Fibroblast of skin of scalp (primary cell): ENCODE measurements around the gene CD44.

Source experiments
- DNase-seq: peaks from one replicate; pipeline ENCODE4 v3.0.0-alpha.2; 2013

CD44 gene

DNA sequence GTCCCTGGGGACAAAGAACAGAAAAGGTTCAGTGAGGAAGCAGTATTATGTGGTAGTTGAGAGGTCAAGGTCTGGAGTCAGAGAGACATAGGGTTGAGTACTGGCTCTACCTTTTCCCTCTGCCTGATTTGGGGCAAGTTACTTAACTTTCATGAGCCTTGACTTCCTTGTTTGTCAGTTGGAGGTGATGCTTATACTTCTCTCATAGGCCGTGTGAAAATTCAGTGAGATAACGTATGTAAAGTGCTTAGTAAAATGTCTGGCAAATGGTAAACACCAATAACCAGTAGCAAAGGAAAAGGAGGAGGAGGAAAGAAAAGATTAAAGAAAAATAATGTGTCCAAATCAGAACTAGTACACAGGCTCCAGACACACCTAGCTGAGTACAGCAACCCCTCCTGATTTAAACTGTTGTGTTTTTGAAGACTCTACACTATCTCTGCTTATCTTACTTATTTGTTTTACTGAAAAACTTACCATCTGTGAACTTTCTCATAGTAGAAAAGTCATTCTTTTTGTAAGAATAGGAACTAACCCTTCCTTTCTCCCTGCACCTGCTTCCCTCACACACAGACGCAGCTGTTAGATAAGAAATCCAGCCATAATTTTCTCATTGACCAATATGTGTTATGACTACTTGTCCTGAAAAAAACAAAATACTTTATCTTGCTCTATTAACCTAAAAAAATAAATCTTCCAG is 126.9 kb downstream of the CD44 start:
- DNase-seq: no peak

DNA sequence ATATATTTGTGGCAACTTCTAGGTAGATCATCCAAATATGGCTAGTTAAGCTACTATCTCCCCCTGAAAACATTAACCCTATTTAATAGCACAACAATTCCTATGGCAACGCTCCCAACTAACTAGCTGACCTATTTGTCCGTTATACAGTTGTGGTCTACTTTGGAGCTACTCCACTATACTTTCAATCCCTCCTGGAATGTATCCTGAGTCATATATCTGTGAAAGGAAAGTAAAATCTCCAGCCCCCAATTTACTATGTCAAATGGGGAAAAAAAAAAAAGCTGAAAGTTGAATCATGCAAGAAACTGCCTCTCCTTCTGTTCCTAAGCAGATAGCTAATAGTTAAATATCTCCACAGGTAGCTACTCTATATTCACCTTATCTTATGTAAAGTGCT is 128.5 kb downstream of the CD44 start:
- peak; percentile 89 for DNase-seq

DNA sequence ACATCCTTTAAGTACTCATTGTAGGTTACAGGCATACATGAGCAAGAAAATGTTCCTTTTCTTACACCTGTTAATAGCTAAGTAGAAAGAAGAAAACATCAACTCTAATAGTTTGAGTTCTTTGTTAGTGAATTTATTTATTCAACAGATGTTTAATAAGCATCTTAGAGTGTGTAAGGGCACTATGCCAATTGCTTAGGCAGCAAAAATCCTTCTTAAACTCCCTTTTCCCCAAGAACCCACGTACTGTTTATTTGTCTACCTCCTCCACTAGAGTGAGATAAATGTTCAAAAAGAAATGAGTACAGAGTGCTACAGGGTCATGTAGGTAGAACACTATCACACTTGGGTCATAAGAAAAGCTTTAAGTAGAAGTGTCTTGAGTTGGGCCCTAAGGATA is 131.4 kb downstream of the CD44 start:
- no peak for DNase-seq

DNA sequence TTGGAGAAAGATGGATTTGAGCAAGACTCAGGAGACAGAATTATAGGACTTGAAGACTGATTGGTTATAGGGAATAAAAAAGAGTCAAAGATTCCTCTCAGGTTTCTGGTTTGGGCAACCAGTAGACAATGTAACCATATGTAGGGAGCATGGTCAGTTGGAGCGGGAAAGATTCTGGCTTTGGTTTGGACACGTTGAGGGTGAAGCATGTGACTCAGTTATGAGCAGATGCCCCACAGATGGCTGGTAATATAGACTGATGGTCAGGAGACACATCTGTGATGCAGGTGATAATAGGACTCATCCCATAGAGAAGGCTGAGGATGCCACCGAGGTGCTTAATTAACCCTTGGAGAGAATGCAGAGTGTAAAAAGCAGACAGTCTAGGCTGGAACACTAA is 132.1 kb downstream of the CD44 start:
- DNase-seq: no peak

DNA sequence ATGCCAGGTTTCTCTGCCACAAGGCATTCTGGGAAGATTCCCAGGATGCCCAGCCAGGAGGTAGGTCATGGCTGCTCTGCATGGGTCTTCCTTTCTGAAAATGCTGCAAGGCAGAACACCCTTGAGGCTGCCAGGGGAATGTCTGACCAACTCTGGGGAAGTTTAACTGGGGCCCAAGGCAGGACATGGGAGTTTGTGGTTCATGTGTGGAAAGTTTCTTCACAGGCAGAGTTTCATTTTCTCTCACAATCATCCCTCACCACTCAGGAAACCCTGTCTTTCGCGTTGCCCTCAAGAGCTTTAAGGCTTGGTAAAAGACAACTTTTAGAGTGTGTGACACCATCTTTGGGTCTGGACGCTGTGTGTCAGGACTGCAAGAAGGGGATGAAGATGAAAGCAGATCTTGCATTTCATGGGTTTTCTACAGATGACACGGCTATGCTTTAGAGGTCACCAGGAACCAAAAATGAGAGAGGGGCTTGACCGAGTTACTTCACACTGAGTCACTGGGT is 133.5 kb downstream of the CD44 start:
- DNase-seq: no peak

DNA sequence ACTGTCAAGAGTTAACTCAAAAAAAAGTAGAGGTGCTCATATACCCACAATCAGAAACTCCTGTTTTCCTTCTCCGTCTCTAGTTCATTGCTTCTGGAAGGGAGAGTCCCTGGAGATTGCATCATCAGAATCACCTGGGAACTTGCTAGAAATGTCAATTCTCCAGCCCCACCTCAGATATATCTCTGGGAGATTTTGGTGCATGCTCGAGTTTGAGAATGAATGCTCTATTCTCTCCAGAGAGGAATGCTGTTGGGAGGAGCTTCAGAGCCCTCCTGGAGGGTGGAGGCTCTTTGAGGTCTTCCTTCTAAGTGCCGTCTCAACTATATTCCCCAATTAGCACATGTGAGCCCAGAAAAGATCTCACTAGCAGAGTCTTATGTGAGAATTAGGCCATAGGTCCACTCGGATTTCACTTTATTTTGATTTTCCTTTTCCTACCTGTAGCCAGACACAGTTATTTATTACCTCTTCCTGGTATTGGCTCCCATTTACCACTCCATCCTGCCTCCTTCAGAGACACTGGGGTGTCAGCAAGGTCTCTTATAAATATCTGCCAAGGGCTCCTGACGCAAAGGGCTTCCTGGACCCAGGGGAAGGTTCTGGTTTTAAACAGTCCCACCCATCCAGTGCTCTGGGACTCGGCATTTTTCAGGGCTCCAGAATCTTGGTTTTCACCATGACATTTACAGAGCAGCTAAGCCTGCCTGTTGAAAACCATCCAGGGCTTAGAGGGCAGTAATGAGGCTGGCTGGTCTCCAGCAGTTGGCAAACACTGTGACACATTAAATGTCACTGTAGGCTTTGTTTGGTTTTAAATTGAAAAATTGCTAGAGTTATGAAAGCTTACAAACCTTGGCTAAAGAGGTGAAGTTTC is 136.2 kb downstream of the CD44 start:
- peak; percentile 51 for DNase-seq

DNA sequence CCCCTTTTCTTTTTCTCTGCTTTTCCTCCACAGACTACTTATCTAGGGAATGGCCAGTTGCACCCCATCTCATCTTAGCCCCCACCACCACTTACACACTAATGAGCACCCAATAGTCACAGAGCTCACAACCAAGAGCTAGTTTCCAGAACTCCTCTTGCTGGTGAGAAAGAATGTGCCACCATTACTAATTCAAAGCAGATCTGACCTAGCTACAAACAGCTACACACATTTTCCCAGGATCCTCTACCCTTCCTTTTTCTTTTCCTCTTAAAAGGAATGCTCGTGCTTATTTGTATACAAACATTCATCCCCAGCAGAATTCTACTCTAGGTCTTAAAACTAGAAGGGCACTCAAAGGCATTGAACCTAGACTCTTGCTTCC is 136.8 kb downstream of the CD44 start:
- DNase-seq: peak; percentile 6

DNA sequence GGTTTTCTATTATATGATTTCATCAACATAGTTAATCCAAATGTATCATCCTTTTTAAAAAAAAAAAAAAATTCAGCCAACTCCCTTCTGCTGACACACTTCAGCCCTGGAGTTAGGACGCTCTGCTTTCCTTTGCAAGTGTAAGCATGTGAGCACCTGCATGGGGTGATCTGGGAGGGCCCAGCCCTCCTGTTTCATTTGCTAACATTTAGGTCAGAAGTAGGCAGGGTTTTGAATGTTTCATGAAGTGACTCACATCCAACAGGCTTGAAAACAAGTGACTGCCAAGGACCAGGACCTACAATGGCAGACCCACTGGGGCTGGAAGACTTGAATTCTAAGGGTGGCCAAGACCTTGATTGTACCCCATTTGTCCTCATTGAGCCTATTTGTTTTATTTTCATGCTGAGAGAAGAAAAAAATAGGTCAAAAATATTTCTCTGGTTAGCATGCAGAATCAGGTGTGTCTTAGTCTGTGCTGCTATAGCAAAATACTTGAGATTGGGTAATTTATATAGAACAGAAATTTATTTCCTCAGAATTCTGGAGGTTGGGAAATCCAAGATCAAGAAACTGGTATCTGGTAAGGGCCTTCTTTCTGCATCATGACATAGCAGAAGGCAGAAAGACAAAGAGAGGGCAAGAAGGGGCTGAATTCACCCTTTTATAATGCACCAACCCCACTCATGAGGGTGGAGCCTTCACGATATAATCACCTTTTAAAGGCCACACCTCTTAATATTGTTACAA is 137.6 kb downstream of the CD44 start:
- DNase-seq: no peak

DNA sequence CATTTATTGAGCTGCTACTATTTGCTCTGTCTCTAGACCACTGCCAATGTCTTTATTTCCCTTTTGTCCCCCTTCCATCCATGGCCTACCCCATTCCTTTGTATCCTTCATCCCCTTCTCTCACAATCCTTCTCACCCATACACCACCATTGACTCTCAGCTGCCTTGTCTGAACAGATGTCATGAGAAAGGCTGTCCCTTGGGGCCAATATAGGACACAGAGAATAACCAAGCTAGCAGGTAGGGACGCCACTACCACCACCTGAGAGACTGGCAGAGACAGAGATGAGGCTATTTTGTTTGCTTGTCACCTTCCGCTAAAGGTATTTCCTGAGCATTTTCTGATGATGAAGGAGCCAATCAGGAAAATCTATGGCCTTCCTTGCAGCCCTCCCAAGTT is 138.9 kb downstream of the CD44 start:
- DNase-seq: no peak

DNA sequence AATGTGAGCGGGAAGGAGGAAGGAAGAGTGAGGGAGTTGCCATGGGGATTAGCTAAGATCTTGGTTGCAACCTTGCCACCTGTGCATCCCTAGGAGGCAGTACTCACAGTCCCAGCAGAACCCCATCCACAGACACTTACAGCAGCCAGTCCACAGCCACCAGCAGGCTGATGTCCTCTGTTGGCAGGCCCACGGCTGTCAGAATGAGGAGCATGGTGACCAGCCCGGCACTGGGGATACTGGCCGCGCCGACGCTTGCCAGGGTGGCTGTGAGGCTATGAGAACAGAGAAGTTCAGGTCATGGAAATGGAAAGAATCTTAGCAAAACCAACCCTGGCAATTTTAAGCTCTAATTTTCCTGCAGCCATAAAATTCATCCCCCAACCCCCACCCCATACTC is 141.8 kb downstream of the CD44 start:
- DNase-seq: no peak

DNA sequence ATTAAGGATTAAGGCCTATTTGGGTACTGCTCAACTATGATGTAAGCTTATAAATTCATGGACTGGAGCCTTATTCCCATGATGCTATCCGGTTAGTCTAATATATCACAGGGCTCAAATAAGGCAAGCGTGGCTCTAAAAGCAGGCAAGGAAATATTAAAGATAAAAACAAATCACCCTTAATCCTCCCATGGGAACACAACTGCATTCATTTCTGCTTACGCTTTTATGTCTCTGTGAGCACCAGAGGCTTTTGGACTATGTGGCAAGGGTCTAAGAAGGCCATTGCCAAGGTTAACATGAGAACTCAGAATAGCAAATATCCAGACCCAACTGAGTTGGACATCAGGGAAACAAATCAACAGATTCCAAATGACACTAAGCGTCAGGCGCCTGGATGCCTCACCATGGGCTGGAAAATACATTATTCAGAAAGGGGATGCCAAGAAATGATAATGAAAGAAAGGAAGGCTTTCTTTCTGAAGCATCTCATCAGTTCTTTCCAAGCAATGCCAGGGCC is 142.3 kb downstream of the CD44 start:
- no peak for DNase-seq
